Epithelial cell of proximal tubule (primary cell): ENCODE data around the gene ZNF511. TPM values are rescaled to one million over a fixed set of nuclear protein-coding genes. Genes with fewer than 3 reads are reported as not detected.

Source experiments
- DNase-seq: peaks from one replicate; pipeline ENCODE4 v3.0.0-alpha.2; 2011; ENCODE audit warnings: low read depth
- H3K4me3 ChIP-seq: 2 replicates; pipeline ENCODE4 v1.5.1; 2011; ENCODE audit warnings: low read depth, mild to moderate bottlenecking, low read length
- total RNA-seq: library from RNA; depleted of rRNA; stranded (reverse); fragments of >200 nt; gene quantifications from 2 replicates; pipeline ENCODE4 v1.2.3, GENCODE V29; 2015
- TF ChIP-seq, protein P1 (sequence below): conservative IDR thresholded peaks from 2 replicates; pipeline ENCODE4 v1.5.1; 2012; ENCODE audit warnings: low read depth, mild to moderate bottlenecking, low read length

The ZNF511 gene
- total RNA-seq, 1 donor from 2014 or later = 28.8 TPM

DNA sequence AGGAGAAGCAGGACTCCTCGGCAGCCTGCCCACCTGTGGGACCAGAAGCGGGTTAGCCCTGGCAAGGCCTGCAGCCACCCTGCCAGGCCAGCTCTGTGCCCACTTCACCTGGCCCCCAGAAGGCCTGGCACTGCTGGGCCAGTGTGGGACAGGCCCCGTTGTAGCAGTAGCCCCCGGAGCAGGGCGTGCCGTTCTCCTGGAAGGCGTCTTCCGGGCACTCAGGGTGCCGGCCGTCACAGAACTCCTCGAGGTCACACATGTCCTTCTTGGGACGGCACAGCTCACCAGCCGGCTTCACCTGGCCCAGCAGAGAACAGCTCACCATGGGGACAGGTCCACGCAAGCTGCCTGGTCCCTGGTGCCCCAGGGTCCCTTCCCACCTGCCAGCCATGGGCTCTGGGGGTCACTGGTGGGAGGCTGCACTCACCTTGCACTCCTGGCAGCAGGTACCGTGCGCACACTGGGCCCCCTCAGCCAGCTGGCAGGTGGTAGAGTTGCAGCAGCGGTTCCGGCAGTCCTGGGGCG, 37.9 kb upstream of the ZNF511 start:
- H3K4me3 ChIP-seq = no peak overlapping the region
- TF ChIP-seq, protein P1, sequence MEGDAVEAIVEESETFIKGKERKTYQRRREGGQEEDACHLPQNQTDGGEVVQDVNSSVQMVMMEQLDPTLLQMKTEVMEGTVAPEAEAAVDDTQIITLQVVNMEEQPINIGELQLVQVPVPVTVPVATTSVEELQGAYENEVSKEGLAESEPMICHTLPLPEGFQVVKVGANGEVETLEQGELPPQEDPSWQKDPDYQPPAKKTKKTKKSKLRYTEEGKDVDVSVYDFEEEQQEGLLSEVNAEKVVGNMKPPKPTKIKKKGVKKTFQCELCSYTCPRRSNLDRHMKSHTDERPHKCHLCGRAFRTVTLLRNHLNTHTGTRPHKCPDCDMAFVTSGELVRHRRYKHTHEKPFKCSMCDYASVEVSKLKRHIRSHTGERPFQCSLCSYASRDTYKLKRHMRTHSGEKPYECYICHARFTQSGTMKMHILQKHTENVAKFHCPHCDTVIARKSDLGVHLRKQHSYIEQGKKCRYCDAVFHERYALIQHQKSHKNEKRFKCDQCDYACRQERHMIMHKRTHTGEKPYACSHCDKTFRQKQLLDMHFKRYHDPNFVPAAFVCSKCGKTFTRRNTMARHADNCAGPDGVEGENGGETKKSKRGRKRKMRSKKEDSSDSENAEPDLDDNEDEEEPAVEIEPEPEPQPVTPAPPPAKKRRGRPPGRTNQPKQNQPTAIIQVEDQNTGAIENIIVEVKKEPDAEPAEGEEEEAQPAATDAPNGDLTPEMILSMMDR = no peak

DNA sequence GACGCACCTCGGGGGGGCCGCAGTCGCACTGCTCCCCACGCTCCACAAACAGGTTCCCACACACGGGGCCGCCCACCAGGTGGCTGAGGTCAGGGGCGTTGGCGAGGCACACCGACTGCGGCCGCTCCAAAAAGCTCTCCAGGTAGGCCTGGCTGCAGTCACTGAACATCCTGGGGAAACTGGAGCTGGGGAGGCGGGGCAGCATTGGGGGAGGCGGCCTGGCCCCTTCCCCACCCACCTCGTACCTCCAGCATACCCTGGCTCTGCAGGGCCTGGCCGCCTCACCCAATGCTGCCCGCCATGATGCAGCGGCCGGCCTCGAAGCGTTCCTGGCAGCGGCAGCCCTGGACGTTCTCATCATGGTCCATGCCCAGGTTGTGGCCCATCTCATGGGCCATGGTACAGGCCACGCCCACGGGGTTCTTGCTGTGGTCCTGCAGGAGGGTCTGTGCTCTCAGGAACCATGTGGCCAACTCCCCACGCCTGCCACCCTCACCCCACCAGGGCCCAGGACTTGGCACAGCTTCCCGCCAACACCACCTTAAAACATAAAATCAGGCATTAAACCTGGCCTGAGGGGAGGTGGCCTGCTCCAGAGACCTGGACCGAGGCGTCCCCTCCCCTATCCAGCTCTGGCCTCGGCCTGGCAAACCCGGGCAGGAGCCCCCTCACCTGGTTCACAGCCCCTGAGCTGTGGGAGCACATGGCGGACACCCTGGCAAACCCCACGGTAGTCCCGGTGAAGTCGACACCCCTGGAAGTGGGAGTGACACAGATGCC, 37.0 kb upstream of the ZNF511 start:
- no peak overlapping the region for H3K4me3 ChIP-seq

More for the DNA sequence above, 37.9 kb upstream of the ZNF511 start:
- DNase-seq = no peak

DNA sequence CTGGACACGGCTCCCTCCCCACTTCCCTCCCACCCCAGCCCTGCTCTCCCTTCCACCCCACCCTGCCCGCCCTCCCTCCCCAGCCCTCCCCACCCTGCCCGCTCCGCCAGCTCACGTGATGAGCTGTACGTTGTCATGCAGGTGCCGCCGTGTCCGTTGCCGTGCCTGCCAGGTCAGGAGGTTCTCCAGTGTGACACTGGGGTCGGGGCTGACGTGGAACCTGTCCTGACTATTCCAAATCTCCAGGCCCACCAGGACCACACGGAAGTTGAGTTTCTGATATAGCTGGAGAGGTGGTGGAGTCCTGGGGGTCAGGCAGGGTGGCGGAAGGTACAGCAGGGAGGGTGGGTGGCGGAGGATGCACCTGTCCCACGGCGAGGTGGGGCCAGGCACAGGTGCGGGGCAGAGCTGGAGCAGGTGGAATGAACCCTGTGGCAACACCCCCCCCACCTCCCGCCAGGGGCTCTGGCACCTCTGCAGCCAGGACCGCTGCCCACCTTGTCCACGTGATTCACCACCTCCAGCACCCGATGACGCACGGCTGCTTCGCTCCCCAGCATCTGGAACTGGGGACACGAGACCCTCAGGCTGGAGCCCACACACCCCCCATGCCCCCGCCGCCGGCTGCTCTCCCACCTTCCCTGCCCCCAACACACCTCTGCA, 36.3 kb upstream of the ZNF511 start:
- no peak for DNase-seq
- no peak overlapping the region for H3K4me3 ChIP-seq
- TF ChIP-seq, protein P1 = no peak

More for the DNA sequence above, 37.0 kb upstream of the ZNF511 start:
- TF ChIP-seq, protein P1 = no peak
- DNase-seq = no peak

DNA sequence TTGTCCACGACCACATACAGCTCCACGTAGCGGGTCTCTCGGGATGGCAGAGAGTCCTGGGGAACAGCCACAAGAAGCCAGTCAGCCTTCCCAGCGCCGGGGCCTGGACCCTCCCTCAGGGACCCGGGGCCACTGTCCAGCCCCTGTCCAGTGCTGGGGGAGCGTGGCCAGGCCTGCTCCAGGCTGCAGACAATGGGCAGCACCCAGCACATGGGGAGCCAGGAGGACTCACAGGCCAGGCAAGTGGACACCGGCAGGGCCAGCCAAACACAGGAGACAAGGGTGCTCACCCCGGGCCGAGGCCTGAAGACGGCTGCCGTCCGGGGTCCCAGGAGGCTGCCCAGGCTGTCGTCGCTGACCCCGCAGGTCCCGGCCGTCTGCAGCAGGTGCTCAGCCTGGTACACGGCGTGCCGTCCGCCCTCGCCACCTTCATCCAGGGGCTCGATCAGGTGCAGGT, 35.7 kb upstream of the ZNF511 start:
- TF ChIP-seq, protein P1 = no peak
- no peak for DNase-seq
- no peak overlapping the region for H3K4me3 ChIP-seq

DNA sequence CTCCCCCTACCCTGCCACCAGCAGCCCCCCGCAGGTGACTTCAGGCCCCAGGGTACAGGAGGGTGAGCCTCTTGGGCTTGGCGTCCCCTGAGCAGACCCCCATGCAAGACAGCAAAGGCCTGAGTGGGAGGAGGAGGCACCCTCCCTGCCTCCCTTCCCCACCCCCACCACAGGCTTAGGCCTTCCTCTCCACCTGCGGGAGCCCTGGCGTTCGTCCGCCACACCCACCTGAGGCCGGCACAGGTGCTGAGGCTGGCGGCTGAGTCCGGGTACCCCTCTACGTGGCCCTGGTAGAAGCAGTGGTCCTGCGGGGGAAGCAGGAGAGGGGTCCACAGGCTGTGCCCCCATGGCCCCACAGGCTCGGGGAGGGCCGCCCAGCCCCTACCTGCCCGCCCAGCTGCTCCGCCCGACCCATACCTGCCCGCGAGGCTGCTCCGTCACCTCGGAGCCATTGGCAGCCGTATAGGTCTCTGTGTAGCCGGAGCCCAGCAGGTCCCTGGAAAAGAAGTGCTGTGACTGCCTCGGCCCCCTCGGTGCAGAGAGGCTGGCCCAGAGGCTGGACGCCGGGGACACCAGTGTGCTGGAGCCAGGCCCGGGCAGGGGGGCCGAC, 35.1 kb upstream of the ZNF511 start:
- DNase-seq = no peak
- no peak overlapping the region for H3K4me3 ChIP-seq
- TF ChIP-seq, protein P1 = no peak

DNA sequence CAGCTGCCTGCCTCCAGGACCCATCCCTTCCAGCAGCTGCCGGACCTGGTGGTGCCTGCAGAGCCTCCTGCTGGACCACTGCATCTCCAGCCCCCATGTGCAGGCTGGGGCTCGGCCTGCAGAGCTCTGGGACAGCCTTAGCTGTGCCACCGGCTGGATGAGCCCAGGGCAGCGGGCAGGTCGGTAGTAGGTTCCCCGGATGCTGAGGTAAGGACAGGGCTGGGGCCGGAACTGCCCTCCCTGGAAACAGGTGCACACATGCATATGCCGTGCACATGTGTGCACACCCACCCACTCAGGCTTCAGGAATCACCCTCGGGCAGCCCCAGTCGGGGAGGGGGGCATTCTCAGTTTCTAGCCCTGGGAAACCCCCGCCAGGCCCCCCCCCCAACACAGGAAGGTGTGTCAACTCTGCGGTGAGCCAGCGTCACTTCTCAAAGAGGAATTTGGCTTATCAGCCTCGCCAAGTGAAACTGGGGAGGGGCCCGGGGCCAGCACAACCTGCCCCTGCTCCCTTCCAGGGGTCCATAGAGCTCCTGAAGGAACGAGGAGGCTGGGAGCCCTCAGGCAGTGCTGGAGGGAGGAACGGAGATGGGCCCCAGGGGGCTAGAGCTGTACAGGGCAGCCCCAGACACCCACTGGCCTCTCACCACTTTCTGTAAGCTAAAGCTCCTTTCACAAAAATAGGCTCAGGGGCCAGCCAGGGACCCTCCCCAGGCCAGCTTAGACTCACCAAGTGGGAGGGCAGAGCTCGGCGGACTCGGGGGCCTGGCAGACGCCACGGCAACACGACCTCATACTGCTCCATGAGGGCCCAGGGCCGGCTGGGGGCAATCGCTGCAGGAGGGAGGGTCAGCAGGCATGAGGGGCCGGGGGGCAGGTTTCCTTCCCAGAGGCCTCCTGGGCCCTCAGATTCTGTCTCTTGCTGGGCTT, 33.7 kb upstream of the ZNF511 start:
- TF ChIP-seq, protein P1 = no peak
- no peak for DNase-seq
- H3K4me3 ChIP-seq = no peak overlapping the region
